Spleen (tissue), 11 donors: ENCODE results near the gene CNTROB. TPM values are rescaled to one million over a fixed set of nuclear protein-coding genes. Genes with fewer than 3 reads are reported as not detected.

Experiments used
- DNase-seq: peaks from one replicate; pipeline ENCODE4 v3.0.0-alpha.2; 2020
- H3K27ac ChIP-seq, 8 donors: fragments of 200-600 bp; sonication (generic) in 7 of 8; 1 replicate in 4 of 8; 2 replicates in 4 of 8; pipeline versions ENCODE4 v1.5.0 to v1.8.0; 2016 to 2021; ENCODE audit warnings: inconsistent platforms in 4 of 8, mild to moderate bottlenecking in 4 of 8, moderate library complexity in 1 of 8
- H3K27me3 ChIP-seq, 7 donors: fragments of 200-600 bp; sonication (generic) in 6 of 7; replicated peaks in 1 of 7; 1 replicate in 4 of 7; 2 replicates in 3 of 7; pipeline versions ENCODE4 v1.5.0 to v1.8.0; 2016 to 2021; ENCODE audit warnings: inconsistent platforms in 3 of 7, mild to moderate bottlenecking in 1 of 7
- H3K36me3 ChIP-seq, 6 donors: fragments of 200-600 bp; sonication (generic) in 5 of 6; 1 replicate in 4 of 6; 2 replicates in 2 of 6; pipeline versions ENCODE4 v1.5.0 to v1.8.0; 2016 to 2021; ENCODE audit warnings: inconsistent platforms in 2 of 6
- H3K4me1 ChIP-seq, 6 donors: fragments of 200-600 bp; sonication (generic) in 5 of 6; 1 replicate in 3 of 6; 2 replicates in 3 of 6; pipeline versions ENCODE4 v1.5.0 to v1.8.0; 2016 to 2021; ENCODE audit warnings: inconsistent platforms in 3 of 6
- H3K4me3 ChIP-seq, 8 donors: fragments of 200-600 bp; sonication (generic) in 7 of 8; 1 replicate in 4 of 8; 2 replicates in 4 of 8; pipeline versions ENCODE4 v1.5.0 to v1.8.0; 2016 to 2021; ENCODE audit warnings: inconsistent platforms in 4 of 8, mild to moderate bottlenecking in 4 of 8, moderate library complexity in 2 of 8
- H3K9me3 ChIP-seq, 8 donors: fragments of 200-600 bp; sonication (generic) in 7 of 8; 1 replicate in 4 of 8; 2 replicates in 4 of 8; pipeline versions ENCODE4 v1.5.0 to v1.8.0; 2016 to 2021; ENCODE audit warnings: inconsistent platforms in 4 of 8
- POLR2A ChIP-seq, 3 donors: fragments of 450-650 bp; IDR thresholded peaks; one replicate each; pipeline ENCODE4 v1.5.1; 2017; ENCODE audit warnings: antibody characterized with exemption in 3 of 3, mild to moderate bottlenecking in 1 of 3
- POLR2AphosphoS5 ChIP-seq, 3 donors: sonication (generic); formaldehyde crosslinking; IDR thresholded peaks; one replicate each; pipeline ENCODE4 v1.5.1; 2017; ENCODE audit warnings: antibody characterized with exemption in 3 of 3
- WGBS, 5 donors: extraction: QIAGEN DNeasy Blood & Tissue Kit in 3 of 5; methylation state at CpG; one replicate each; pipeline versions ENCODE4 v1.1.5 to v1.1.7; 2013 to 2018; 5-methylcytosine and 5-hydroxymethylcytosine counted together
- intact Hi-C: fragments of 100-400 bp; cut with DNase I; formaldehyde crosslinking; loops from one replicate; pipeline ENCODE4 v1.15.0; 2023; ENCODE audit warnings: low total_unique reads
- polyA plus RNA-seq, 3 donors: library from polyadenylated mRNA; stranded (reverse); fragments of 200-250 nt; gene quantifications; one replicate each; pipeline ENCODE4 v1.2.1, GENCODE V29; 2013
- total RNA-seq, 7 donors: library from RNA; depleted of rRNA in 3 of 7; stranded (reverse); fragments of >200 nt in 3 of 7; fragmentation: NEBNext Ultra II Directional in 4 of 7; extraction: Animal tissue kit (Norgen Biotek cat#: 25700) in 4 of 7; gene quantifications; one replicate each; pipeline versions ENCODE4 v1.1.0 to v1.2.1, GENCODE V29; 2016 to 2021
- TF ChIP-seq, protein P1 (sequence below), 11 experiments: fragments of 200-600 bp in 7 of 11; fragments of 450-650 bp in 4 of 11; sonication (generic) in 4 of 11; IDR thresholded peaks in 8 of 11; conservative IDR thresholded peaks in 3 of 11; 1 replicate in 7 of 11; 2 replicates in 4 of 11; pipeline versions ENCODE4 v1.4.0 to v1.8.0; 2016 to 2021; ENCODE audit warnings: antibody characterized with exemption in 11 of 11, inconsistent platforms in 4 of 11, mild to moderate bottlenecking in 1 of 11
- donor health status: healthy with polysubstance abuse.
- donor health status: DM: no; HTN: no; CAD: no; lungs with moderate emphysema.
- donor health status: DM: no; HTN: no; CAD: no.
- donor health status: Bipolar disorder and iron deficiency.
- donor health status: healthy.
- donor health status: DM: no; HTN: no; CAD: no.
- donor health status: DM: yes; HTN: yes; CAD: no.

CNTROB gene
- total and polyA plus RNA-seq, 10 donors, result 19.6 to 27.1 (median 24.7) TPM

DNA sequence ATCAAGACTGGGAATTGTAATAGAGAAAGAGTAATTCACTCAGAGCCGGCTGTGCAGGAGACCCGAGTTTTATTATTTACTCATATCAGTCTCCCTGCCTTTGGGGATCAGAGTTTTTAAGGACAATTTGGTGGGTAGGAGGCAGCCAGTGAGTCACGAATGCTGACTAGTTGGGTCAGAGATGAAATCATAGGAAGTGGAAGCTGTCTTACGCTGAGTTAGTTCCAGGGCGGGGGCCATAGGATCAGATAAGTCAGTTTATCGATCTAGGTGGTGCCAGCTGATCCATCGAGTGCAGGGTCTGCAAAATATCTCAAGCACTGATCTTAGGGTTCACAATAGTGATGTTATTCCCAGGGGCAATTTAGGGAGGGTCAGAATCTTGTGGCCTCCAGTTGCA, 50.2 kb downstream of the CNTROB start:
- Histone ChIP-seq H3K27ac (no peak overlapping the region), H3K4me3 (no peak overlapping the region), H3K36me3 (no peaks in the 10 kb centered on the region), H3K27me3 (peaks cover 0 to 21% (median 0%) of the 10 kb centered on the region in 7 donors), H3K4me1 (no peaks in the 10 kb centered on the region), H3K9me3 (no peaks in the 10 kb centered on the region)
- no peak for DNase-seq
- TF ChIP-seq POLR2A (IDR thresholded peaks at IDR 0.05) (no peak), POLR2AphosphoS5 (IDR thresholded peaks at IDR 0.05) (no peak)
- TF ChIP-seq, protein P1, sequence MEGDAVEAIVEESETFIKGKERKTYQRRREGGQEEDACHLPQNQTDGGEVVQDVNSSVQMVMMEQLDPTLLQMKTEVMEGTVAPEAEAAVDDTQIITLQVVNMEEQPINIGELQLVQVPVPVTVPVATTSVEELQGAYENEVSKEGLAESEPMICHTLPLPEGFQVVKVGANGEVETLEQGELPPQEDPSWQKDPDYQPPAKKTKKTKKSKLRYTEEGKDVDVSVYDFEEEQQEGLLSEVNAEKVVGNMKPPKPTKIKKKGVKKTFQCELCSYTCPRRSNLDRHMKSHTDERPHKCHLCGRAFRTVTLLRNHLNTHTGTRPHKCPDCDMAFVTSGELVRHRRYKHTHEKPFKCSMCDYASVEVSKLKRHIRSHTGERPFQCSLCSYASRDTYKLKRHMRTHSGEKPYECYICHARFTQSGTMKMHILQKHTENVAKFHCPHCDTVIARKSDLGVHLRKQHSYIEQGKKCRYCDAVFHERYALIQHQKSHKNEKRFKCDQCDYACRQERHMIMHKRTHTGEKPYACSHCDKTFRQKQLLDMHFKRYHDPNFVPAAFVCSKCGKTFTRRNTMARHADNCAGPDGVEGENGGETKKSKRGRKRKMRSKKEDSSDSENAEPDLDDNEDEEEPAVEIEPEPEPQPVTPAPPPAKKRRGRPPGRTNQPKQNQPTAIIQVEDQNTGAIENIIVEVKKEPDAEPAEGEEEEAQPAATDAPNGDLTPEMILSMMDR (IDR thresholded peaks at IDR 0.05 in 8 of 11, conservative IDR thresholded peaks at IDR 0.05 in 3 of 11), result no peak
- 72 to 83% (median 79%) methylated on average over 7 of the region's 7 CpGs for WGBS, 5 donors
- intact Hi-C loops, result no loop called here

DNA sequence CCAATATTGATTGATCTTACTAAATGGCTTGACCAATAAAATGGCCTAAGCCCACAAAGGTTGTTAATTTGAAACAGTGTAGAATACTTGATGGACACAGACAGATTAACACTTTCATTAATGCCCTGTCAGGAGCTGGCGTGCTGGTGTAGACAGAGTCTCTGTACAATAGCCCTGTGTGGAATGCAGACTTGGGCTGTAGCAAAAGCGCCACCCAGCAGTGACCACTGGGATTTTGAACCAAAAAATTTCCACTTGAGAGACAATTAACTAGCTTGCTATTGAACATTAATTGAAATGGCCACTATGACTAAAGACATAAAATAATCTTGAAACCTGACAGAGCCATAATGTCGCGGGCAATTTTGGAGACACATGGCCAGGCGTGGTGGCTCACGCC, 50.7 kb downstream of the CNTROB start:
- Histone ChIP-seq H3K4me1 (no peaks in the 10 kb centered on the region), H3K27me3 (peaks cover 0 to 21% (median 0%) of the 10 kb centered on the region in 7 donors), H3K27ac (no peak overlapping the region), H3K4me3 (no peak overlapping the region), H3K36me3 (no peaks in the 10 kb centered on the region), H3K9me3 (no peaks in the 10 kb centered on the region)
- intact Hi-C loops, result no loop called here
- no peak for TF ChIP-seq POLR2AphosphoS5 (IDR thresholded peaks at IDR 0.05)
- no peak for DNase-seq
- WGBS, 5 donors, result 83 to 95% (median 92%) methylated on average over 6 of the region's 6 CpGs

DNA sequence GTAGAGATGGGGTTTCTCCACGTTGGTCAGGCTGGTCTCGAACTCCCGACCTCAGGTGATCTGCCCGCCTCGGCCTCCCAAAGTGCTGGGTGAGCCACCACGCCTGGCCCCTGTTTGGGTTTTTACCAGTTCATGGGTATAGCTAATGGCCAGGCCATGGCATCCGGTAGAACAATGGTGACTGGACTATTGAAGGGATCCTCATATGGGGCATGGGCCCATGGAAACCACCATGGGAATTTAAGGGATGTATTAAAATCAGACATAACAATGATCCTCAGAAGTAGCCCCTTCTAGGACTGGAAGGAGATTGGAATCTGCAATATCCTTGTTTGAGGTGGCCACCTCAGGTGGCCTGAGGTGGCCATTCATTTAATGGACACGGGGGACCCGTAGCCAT, 52.9 kb downstream of the CNTROB start:
- TF ChIP-seq POLR2AphosphoS5 (IDR thresholded peaks at IDR 0.05), result no peak
- no peak for TF ChIP-seq POLR2A (IDR thresholded peaks at IDR 0.05)
- TF ChIP-seq, protein P1 (IDR thresholded peaks at IDR 0.05 in 8 of 11, conservative IDR thresholded peaks at IDR 0.05 in 3 of 11), result no peak
- intact Hi-C loops, result loop anchor here (5.0 kb wide), 2 partner anchors 123 to 163 kb away; no protein-coding TSS in a partner anchor
- no peak for DNase-seq

DNA sequence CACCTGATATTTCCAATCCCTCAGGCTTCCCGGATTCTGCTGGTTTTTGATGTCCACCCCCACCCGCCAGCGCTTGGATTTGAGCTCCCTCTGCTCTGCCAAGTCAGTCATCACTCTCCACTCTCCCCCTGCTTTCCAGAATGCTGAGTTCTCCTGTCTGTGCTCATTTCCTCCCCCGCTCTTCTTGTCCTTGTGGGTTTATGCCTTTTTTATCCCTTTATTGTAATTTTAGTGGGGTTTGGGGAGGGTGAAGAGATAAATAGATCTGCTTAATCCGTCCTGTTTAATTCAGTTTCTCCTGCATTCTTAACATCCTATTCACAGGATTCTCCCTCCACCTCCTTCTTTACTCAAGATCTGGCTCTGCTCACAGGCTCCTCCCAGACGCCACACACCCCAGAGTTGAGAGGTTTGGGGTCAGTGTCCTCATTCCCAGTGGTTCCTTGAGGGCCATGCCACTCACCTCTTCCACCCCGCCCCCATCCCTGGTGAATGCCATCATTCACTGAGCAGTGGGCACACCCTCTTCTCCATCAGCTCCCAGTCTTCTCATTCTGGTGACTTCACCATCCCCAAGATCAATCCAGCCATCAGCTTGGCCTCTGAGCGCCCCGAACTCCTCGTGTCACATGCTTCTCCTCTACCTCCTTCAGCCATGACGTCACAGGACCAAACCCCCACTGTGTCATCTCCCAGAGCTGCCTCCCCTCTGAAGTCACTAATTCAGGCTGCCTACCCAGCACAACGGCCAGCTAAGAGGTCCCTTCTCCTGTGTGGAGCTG, 55.3 kb downstream of the CNTROB start:
- Histone ChIP-seq H3K36me3 (no peaks in the 10 kb centered on the region), H3K4me1 (peaks cover 8 to 26% (median 21%) of the 10 kb centered on the region in 6 donors), H3K27me3 (peaks cover 0 to 14% (median 0%) of the 10 kb centered on the region in 7 donors), H3K27ac (no peak overlapping the region), H3K9me3 (no peaks in the 10 kb centered on the region), H3K4me3 (no peak overlapping the region)
- TF ChIP-seq, protein P1 (IDR thresholded peaks at IDR 0.05 in 8 of 11, conservative IDR thresholded peaks at IDR 0.05 in 3 of 11), result no peak
- TF ChIP-seq POLR2AphosphoS5 (IDR thresholded peaks at IDR 0.05) (no peak), POLR2A (IDR thresholded peaks at IDR 0.05) (no peak)
- intact Hi-C loops, result loop anchor here (5.0 kb wide), 2 partner anchors 125 to 165 kb away; no protein-coding TSS in a partner anchor
- DNase-seq, result no peak
- WGBS, 5 donors, result 77 to 82% (median 80%) methylated on average over 12 of the region's 12 CpGs

More for the DNA sequence above, 52.9 kb downstream of the CNTROB start:
- WGBS, 5 donors, result 82 to 93% (median 84%) methylated on average over 9 of the region's 9 CpGs
- Histone ChIP-seq H3K4me3 (no peak overlapping the region), H3K27ac (no peak overlapping the region), H3K36me3 (no peaks in the 10 kb centered on the region), H3K27me3 (peaks cover 0 to 21% (median 0%) of the 10 kb centered on the region in 7 donors), H3K4me1 (peaks cover 4 to 14% (median 11%) of the 10 kb centered on the region in 6 donors), H3K9me3 (no peaks in the 10 kb centered on the region)
